ENCODE data around the gene DCP2.

DCP2 gene

DNA sequence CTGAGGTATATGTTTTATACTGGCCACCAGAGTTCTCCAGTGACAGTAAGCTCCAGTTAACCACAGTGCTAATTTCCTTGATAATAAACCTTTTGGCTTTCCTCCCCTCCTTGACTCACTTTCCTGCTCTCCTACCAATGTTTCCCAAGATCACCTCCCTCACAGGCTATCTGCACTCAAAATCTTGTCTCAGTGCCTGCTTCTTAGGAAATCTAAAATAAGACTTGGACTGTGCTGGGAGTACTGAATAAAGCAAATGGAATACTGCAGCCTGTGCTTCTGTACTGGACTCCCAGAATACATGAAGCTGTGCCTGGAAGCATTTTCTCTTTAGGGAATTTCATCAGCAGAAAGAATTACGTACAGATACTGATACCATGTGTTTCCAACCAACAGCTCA is 1.7 kb upstream of the DCP2 start:
- TF ChIP-seq, protein P1, sequence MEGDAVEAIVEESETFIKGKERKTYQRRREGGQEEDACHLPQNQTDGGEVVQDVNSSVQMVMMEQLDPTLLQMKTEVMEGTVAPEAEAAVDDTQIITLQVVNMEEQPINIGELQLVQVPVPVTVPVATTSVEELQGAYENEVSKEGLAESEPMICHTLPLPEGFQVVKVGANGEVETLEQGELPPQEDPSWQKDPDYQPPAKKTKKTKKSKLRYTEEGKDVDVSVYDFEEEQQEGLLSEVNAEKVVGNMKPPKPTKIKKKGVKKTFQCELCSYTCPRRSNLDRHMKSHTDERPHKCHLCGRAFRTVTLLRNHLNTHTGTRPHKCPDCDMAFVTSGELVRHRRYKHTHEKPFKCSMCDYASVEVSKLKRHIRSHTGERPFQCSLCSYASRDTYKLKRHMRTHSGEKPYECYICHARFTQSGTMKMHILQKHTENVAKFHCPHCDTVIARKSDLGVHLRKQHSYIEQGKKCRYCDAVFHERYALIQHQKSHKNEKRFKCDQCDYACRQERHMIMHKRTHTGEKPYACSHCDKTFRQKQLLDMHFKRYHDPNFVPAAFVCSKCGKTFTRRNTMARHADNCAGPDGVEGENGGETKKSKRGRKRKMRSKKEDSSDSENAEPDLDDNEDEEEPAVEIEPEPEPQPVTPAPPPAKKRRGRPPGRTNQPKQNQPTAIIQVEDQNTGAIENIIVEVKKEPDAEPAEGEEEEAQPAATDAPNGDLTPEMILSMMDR (IDR thresholded peaks at IDR 0.05; ENCODE audit: control extremely low read depth, extremely low read depth, low read depth, missing control alignments), result no peak
- CTCF ChIA-PET, result interaction anchor here (0.7 to 3.7 kb wide), 5 partner anchors 11 to 52 kb away, joined by 3 to 28 read pairs (median 6); no protein-coding TSS in a partner anchor
- POLR2A ChIA-PET, result no interaction called here
- DNase-seq (ENCODE audit: extremely low spot score), result no peak

DNA sequence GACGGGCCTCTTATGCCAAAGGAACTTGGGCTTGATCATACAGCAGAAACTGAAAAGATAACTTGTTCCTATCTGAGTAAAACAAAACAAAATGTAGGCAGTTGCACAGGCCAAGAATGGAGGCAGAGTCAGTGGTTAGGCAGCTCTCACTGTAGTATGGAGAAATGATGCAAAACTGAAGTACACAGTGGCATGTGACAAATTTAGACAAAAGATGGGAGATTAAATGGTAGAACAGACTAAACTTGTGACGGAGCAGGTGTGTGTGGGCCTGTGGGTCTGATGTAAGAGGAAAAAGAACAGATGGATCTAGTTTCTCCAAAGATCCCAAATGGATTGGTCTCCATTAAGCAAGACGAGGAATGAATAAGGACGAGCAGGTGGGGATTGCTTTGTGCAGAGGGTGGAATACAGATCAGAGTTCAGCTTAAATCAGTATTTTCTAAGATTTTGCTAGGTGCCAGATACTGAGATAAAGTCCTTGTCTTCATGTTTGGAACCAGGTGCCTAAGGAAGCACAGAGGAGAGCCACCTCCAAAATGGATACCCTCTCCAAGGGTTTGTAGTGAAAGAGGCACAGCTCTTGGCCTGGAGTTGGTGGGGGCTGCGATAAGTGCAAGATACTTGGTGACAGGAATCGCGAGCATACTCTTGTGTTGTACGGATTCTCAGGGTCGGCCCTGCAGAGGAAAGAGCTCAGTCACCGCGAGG is 722 bp upstream of the DCP2 start:
- DNase-seq (ENCODE audit: extremely low spot score), result no peak
- TF ChIP-seq, protein P1 (IDR thresholded peaks at IDR 0.05; ENCODE audit: control extremely low read depth, extremely low read depth, low read depth, missing control alignments), result no peak
- CTCF ChIA-PET, result interaction anchor here (0.9 to 3.7 kb wide), 7 partner anchors 11 to 53 kb away, joined by 3 to 28 read pairs (median 6); no protein-coding TSS in a partner anchor
- POLR2A ChIA-PET, result interaction anchor here (0.6 to 1.4 kb wide), 6 partner anchors 10 to 538 kb away, joined by 3 to 4 read pairs (median 4); partner anchors contain the start of genes REEP5 and YTHDC2

GRCh38 chr5:112977440-112977861 is 853 bp downstream of the DCP2 start:
- ChIA-PET CTCF (no interaction called here), POLR2A (no interaction called here)
- no peak for DNase-seq (ENCODE audit: extremely low spot score)
- TF ChIP-seq, protein P1 (IDR thresholded peaks at IDR 0.05; ENCODE audit: control extremely low read depth, extremely low read depth, low read depth, missing control alignments), result no peak

GRCh38 chr5:112978836-112979235 is 2.2 kb downstream of the DCP2 start:
- no peak for DNase-seq (ENCODE audit: extremely low spot score)
- TF ChIP-seq, protein P1 (IDR thresholded peaks at IDR 0.05; ENCODE audit: control extremely low read depth, extremely low read depth, low read depth, missing control alignments), result no peak
- POLR2A ChIA-PET, result interaction anchor here (0.6 kb wide), 1 partner anchor 421 kb away, joined by 5 read pairs; no protein-coding TSS in a partner anchor
- CTCF ChIA-PET, result interaction anchor here (1.3 to 3.6 kb wide), 2 partner anchors 17 to 22 kb away, joined by 3 to 38 read pairs; no protein-coding TSS in a partner anchor

DNA sequence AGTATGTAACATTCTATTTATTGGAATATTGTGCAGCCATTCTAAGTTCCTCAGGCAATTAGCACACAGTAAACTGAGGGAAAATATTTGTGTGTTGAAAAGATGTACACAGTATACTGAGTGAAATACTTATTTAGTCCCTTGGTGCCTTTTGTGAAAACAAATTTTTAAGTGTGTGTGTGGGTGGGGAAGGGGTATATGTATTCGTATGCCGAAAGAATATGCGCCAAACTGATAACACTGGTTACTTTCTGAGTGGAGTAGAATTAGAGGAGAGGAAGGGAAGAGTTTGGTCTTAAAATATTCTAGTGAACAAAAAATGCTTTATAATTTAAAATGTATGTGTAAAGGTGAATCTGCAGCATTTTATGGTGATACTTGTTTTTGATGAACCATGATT is 3.1 kb downstream of the DCP2 start:
- ChIA-PET CTCF (interaction anchor here (0.6 to 3.6 kb wide), 5 partner anchors 16 to 626 kb away, joined by 3 to 38 read pairs (median 4); no protein-coding TSS in a partner anchor), POLR2A (no interaction called here)
- DNase-seq (ENCODE audit: extremely low spot score), result no peak
- TF ChIP-seq, protein P1 (IDR thresholded peaks at IDR 0.05; ENCODE audit: control extremely low read depth, extremely low read depth, low read depth, missing control alignments), result no peak

DNA sequence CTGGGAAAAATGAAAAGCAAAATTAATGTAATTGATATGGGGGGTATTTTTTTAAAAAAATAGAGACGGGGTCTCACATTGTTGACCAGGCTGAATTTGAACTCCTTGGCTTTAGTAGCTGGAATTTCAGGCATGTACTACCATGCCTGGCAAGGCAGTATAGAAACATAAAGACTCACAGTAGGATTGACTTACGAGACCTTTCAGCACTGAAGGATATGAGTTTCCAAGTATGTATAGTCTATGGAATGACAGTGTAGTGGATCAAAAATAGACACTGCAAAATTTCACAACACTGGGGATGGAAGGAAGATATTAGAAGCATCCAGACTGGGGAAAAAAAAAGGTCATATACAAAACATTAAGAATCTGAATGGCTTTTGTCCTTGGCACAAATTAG is 6.8 kb downstream of the DCP2 start:
- TF ChIP-seq, protein P1 (IDR thresholded peaks at IDR 0.05; ENCODE audit: control extremely low read depth, extremely low read depth, low read depth, missing control alignments), result no peak
- CTCF ChIA-PET, result interaction anchor here (1.4 to 6.2 kb wide), 2 partner anchors 13 to 14 kb away, joined by 3 to 66 read pairs; no protein-coding TSS in a partner anchor
- POLR2A ChIA-PET, result no interaction called here
- DNase-seq (ENCODE audit: extremely low spot score), result no peak

Data from GM10248 (cell line).